Endothelial cell (in vitro differentiated cells): ENCODE data around the gene POPDC2. TPM values are rescaled to one million over a fixed set of nuclear protein-coding genes. Genes with fewer than 3 reads are reported as not detected.

ENCODE experiments used
- DNase-seq: peaks from one replicate; pipeline ENCODE4 v3.0.0; 2021; ENCODE audit warnings: low spot score
- H3K27ac Mint-ChIP-seq: one replicate; pipeline ENCODE4 v1.8.0; 2021; ENCODE audit warnings: mixed read lengths, inconsistent platforms; ENCODE audit not compliant: unreplicated experiment
- H3K27me3 Mint-ChIP-seq: one replicate; pipeline ENCODE4 v1.8.0; 2021; ENCODE audit warnings: mild to moderate bottlenecking, moderate library complexity, mixed read lengths, inconsistent platforms; ENCODE audit not compliant: unreplicated experiment
- H3K36me3 Mint-ChIP-seq: one replicate; pipeline ENCODE4 v1.8.0; 2021; ENCODE audit warnings: mild to moderate bottlenecking, low read depth, mixed read lengths, inconsistent platforms; ENCODE audit not compliant: unreplicated experiment
- H3K4me1 Mint-ChIP-seq: one replicate; pipeline ENCODE4 v1.8.0; 2021; ENCODE audit warnings: mild to moderate bottlenecking, mixed read lengths, inconsistent platforms; ENCODE audit not compliant: unreplicated experiment
- H3K4me3 Mint-ChIP-seq: one replicate; pipeline ENCODE4 v1.8.0; 2021; ENCODE audit warnings: mild to moderate bottlenecking, mixed read lengths, inconsistent platforms; ENCODE audit not compliant: unreplicated experiment
- H3K9me3 Mint-ChIP-seq: one replicate; pipeline ENCODE4 v1.8.0; 2021; ENCODE audit warnings: mixed read lengths, inconsistent platforms; ENCODE audit not compliant: unreplicated experiment
- CTCF ChIP-seq: fragments of 200-600 bp; sonication (generic); IDR thresholded peaks from one replicate; pipeline ENCODE4 v1.5.0; 2021; ENCODE audit warnings: antibody characterized with exemption; ENCODE audit not compliant: unreplicated experiment
- total RNA-seq: library from RNA; stranded (reverse); fragmentation: NEBNext Ultra II Directional; extraction: Animal tissue kit (Norgen Biotek cat#: 25700); gene quantifications from one replicate; pipeline ENCODE4 v1.2.1, GENCODE V29; 2021; ENCODE audit not compliant: unreplicated experiment

POPDC2 gene
- total RNA-seq, 1 donor from 2014 or later = 2.0 TPM

DNA sequence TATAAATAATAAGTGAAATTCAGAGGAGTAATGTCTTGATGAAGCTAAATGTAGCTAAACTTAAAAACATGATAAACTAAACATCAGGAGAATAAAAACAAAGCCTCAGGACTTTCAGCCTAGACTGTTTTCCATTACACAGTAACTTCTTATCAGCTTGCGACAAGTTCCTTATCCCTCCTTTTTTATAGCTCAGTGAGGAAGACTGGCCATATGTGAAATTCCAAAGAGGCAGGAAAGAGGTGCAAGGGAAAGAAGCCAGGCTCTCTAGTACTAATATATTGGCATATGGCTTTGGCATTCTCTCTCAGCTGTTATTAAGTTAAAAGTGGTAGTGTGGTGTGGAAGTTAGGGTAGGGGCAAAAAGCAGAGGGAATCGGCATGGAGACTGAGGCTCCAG lies 12.4 kb upstream of the POPDC2 start:
- H3K27ac Mint-ChIP-seq = peak overlapping the region; percentile 77
- no peak overlapping the region for H3K4me3 Mint-ChIP-seq
- no peak for TF ChIP-seq CTCF
- DNase-seq = no peak
- H3K36me3 Mint-ChIP-seq = peaks cover 9% of the 10 kb centered on the region
- no peaks in the 10 kb centered on the region for H3K9me3 Mint-ChIP-seq
- H3K4me1 Mint-ChIP-seq = peaks cover 21% of the 10 kb centered on the region
- no peaks in the 10 kb centered on the region for H3K27me3 Mint-ChIP-seq

- Mint-ChIP-seq H3K9me3 (no peaks in the 10 kb centered on the region), H3K36me3 (peaks cover 9% of the 10 kb centered on the region), H3K4me1 (peaks cover 5% of the 10 kb centered on the region), H3K27ac (no peak overlapping the region), H3K27me3 (no peaks in the 10 kb centered on the region), H3K4me3 (no peak overlapping the region)
- no peak for DNase-seq
- no peak for TF ChIP-seq CTCF
Observed at GRCh38 chr3:119669906-119670570, 9.6 kb upstream of the POPDC2 start.

GRCh38 chr3:119665954-119666559 lies 5.7 kb upstream of the POPDC2 start:
- no peak for TF ChIP-seq CTCF
- Mint-ChIP-seq H3K27ac (no peak overlapping the region), H3K36me3 (no peaks in the 10 kb centered on the region), H3K27me3 (no peaks in the 10 kb centered on the region), H3K9me3 (no peaks in the 10 kb centered on the region), H3K4me1 (peaks cover 5% of the 10 kb centered on the region), H3K4me3 (no peak overlapping the region)
- DNase-seq = no peak

DNA sequence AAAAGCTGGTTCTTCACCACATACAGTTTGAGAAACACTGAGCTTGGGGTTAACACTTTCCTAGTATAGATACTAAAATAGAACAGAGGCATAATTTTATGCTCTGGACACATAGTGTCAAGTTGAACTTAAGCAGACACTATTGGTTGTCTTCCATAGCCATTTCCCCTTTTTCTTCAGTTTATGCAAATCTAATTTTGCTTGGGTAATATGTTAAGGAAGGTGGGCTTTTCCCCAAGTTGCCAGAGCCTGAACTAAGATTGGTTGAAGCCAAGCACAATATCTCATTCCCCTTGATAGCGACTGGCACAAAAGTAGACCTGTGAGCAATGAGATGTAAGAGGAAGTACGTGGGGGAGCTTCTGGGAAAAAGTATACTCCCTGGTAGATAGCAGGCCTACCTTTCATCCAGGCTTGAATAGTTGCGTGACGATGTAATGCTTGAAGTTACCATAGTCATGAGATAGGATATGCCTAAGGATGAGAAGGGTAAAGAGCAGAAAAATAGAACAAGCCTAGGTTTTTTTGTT lies 4.5 kb upstream of the POPDC2 start:
- peaks cover 2% of the 10 kb centered on the region for H3K4me1 Mint-ChIP-seq
- no peaks in the 10 kb centered on the region for H3K27me3 Mint-ChIP-seq
- no peak overlapping the region for H3K27ac Mint-ChIP-seq

More for the DNA sequence above, 4.5 kb upstream of the POPDC2 start:
- Mint-ChIP-seq H3K36me3 (no peaks in the 10 kb centered on the region), H3K9me3 (no peaks in the 10 kb centered on the region), H3K4me3 (no peak overlapping the region)
- no peak for DNase-seq
- TF ChIP-seq CTCF = no peak
